GM12873 (cell line): ENCODE data around the gene INPP4B.

Source experiments
- CTCF ChIP-seq: IDR thresholded peaks from 2 replicates; pipeline ENCODE4 v1.5.1; 2012; ENCODE audit warnings: low read depth, mild to moderate bottlenecking, moderate library complexity, low read length, control low read depth; ENCODE audit not compliant: insufficient read depth; ENCODE audit errors: missing control alignments

The INPP4B gene

GRCh38 chr4:142579443-142579842, 266.7 kb downstream of the INPP4B start:
- no peak for TF ChIP-seq CTCF

- TF ChIP-seq CTCF: no peak
These were observed 271.8 kb downstream of the INPP4B start for GRCh38 chr4:142574306-142574705.

GRCh38 chr4:142572071-142572470, 274.0 kb downstream of the INPP4B start:
- TF ChIP-seq CTCF: no peak

- no peak for TF ChIP-seq CTCF
These were observed 278.3 kb downstream of the INPP4B start for GRCh38 chr4:142567620-142568451.

GRCh38 chr4:142567199-142567598, 278.9 kb downstream of the INPP4B start:
- no peak for TF ChIP-seq CTCF

- TF ChIP-seq CTCF: no peak
These were observed 279.3 kb downstream of the INPP4B start for GRCh38 chr4:142566777-142567176.

GRCh38 chr4:142566243-142566642, 279.9 kb downstream of the INPP4B start:
- TF ChIP-seq CTCF: no peak
